Frontal cortex (tissue), 1 donor: ENCODE results near the gene PROCA1. TPM values are rescaled to one million over a fixed set of nuclear protein-coding genes. Genes with fewer than 3 reads are reported as not detected.

Experiments
- small RNA-seq: library from RNA; depleted of rRNA; stranded (forward); fragments of <200 nt; gene quantifications from one replicate; pipeline ENCODE3, GENCODE V24; 2014
- total RNA-seq: library from RNA; depleted of rRNA; stranded (reverse); fragments of >200 nt; gene quantifications from one replicate; pipeline ENCODE4 v1.2.3, GENCODE V29; 2014

The PROCA1 gene
- total RNA-seq, 1 donor from 2014 or later = 2.9 TPM

Small RNA genes within 50 kb of the gene (small RNA-seq; reads per million reads assigned to genes)
- gene SNORD42A (not detected), gene SNORD42B (not detected), gene SNORD4A (not detected), gene SNORD4B (not detected)

Other genes starting within 250 kb of the PROCA1 start
- gene SLC13A2, start 238.2 kb downstream of the PROCA1 start, total RNA-seq = not detected
- gene FOXN1, start 205.5 kb downstream of the PROCA1 start, total RNA-seq = not detected
- 32.6 TPM for gene UNC119, start 159.3 kb downstream of the PROCA1 start, total RNA-seq
- gene PIGS, start 140.4 kb downstream of the PROCA1 start, total RNA-seq = 16.3 TPM
- gene ALDOC, start 135.0 kb downstream of the PROCA1 start, total RNA-seq = 56.7 TPM
- gene SPAG5, start 112.9 kb downstream of the PROCA1 start, total RNA-seq = 3.7 TPM
- gene RSKR, start 97.7 kb downstream of the PROCA1 start, total RNA-seq = 11.8 TPM
- 81.9 TPM for gene BLTP2, start 66.7 kb downstream of the PROCA1 start, total RNA-seq
- 44.0 TPM for gene SDF2, start 50.0 kb downstream of the PROCA1 start, total RNA-seq
- 28.9 TPM for gene SUPT6H, start 49.7 kb downstream of the PROCA1 start, total RNA-seq
- gene RAB34, start 6.0 kb upstream of the PROCA1 start, total RNA-seq = 12.2 TPM
- 436 TPM for gene RPL23A, start 8.1 kb upstream of the PROCA1 start, total RNA-seq
- under 0.01 TPM for gene TLCD1, start 14.3 kb upstream of the PROCA1 start, total RNA-seq
- gene NEK8, start 16.9 kb upstream of the PROCA1 start, total RNA-seq = 0.82 TPM
- 60.3 TPM for gene TRAF4, start 32.1 kb upstream of the PROCA1 start, total RNA-seq
- 2.4 TPM for gene FAM222B, start 130.9 kb upstream of the PROCA1 start, total RNA-seq
- gene ERAL1, start 143.1 kb upstream of the PROCA1 start, total RNA-seq = 19.6 TPM
- 14.7 TPM for gene FLOT2, start 185.8 kb upstream of the PROCA1 start, total RNA-seq
- gene DHRS13, start 191.2 kb upstream of the PROCA1 start, total RNA-seq = 28.9 TPM
- 30.6 TPM for gene PHF12, start 239.6 kb upstream of the PROCA1 start, total RNA-seq